Activated B cell treated with CpG ODN at 0.5 μM for 24 hours (primary cell): ENCODE data around the gene MICALL1. TPM values are rescaled to one million over a fixed set of nuclear protein-coding genes. Genes with fewer than 3 reads are reported as not detected.
"Not testable (repeated sequence)": the region's sequence is repeated elsewhere in the genome, so short reads cannot be mapped to it uniquely, and the experiment has no call there.

Experiments used
- ATAC-seq: fragments of 200-7000 bp; cut with Tn5 transposase; one replicate; pipeline ENCODE4 v1.10.0; 2021; ENCODE audit warnings: low read depth, mild to moderate bottlenecking, moderate library complexity
- CTCF ChIA-PET: fragments of 350-600 bp; sonication (Branson Sonifier 250); formaldehyde crosslinking; loops from one replicate; lab custom pipeline; 2021; ENCODE audit warnings: antibody characterized with exemption; lab: Charles Lee
- POLR2A ChIA-PET: fragments of 350-600 bp; sonication (Branson Sonifier 250); formaldehyde crosslinking; loops from one replicate; lab custom pipeline; 2021; ENCODE audit warnings: antibody characterized with exemption; lab: Charles Lee
- DNase-seq: peaks from one replicate; pipeline ENCODE4 v3.0.0; 2022
- H3K27ac Mint-ChIP-seq: one replicate; pipeline ENCODE4 v1.8.0; 2020; ENCODE audit warnings: mixed read lengths
- H3K27me3 Mint-ChIP-seq: one replicate; pipeline ENCODE4 v1.8.0; 2021; ENCODE audit warnings: mixed read lengths
- H3K36me3 Mint-ChIP-seq: one replicate; pipeline ENCODE4 v1.8.0; 2021; ENCODE audit warnings: low read depth, mixed read lengths
- H3K4me1 Mint-ChIP-seq: one replicate; pipeline ENCODE4 v1.8.0; 2021; ENCODE audit warnings: mixed read lengths
- H3K4me3 Mint-ChIP-seq: one replicate; pipeline ENCODE4 v1.8.0; 2020; ENCODE audit warnings: mild to moderate bottlenecking, mixed read lengths
- H3K9me3 Mint-ChIP-seq: one replicate; pipeline ENCODE4 v1.8.0; 2020; ENCODE audit warnings: mixed read lengths
- intact Hi-C: fragments of 100-400 bp; cut with micrococcal nuclease; formaldehyde crosslinking; loops from one replicate; pipeline ENCODE4 v1.15.1; 2024
- total RNA-seq: library from RNA; stranded (reverse); gene quantifications from 2 replicates; pipeline ENCODE4 v1.2.3, GENCODE V29; 2022
- TF ChIP-seq, protein P1 (sequence below): fragments of 200-600 bp; IDR thresholded peaks from one replicate; pipeline ENCODE4 v1.8.0; 2022; ENCODE audit warnings: antibody characterized with exemption, mild to moderate bottlenecking

Gene MICALL1
- total RNA-seq, 1 donor from 2014 or later = 27.6 TPM

DNA sequence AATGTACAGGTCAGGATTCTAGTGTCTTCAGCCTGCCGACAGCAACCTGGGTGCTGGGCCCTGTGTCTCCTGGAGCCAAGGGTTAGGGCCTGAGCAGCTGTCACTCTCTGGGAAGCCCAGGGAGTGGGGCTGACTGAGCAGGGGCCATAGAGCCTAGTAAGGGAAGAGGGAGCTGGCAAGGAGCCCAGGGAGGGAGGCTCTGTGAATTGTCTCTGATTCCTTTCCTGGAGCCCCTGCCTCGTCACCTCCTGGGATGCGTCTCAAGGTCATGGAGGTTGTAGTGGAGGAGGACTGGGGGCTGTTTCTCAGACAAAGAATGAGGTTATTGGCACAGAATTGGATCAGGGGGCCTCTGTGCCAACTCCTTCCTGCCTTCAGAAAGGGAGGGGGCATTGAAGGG lies 66.4 kb downstream of the MICALL1 start:
- no peaks in the 10 kb centered on the region for H3K4me1 Mint-ChIP-seq
- no peak overlapping the region for H3K4me3 Mint-ChIP-seq
- H3K27me3 Mint-ChIP-seq = no peaks in the 10 kb centered on the region
- ATAC-seq (no peak), DNase-seq (no peak)
- intact Hi-C loops = no loop called here
- ChIA-PET CTCF (no interaction called here), POLR2A (no interaction called here)
- no peaks in the 10 kb centered on the region for H3K9me3 Mint-ChIP-seq
- peaks cover 51% of the 10 kb centered on the region for H3K36me3 Mint-ChIP-seq
- TF ChIP-seq, protein P1, sequence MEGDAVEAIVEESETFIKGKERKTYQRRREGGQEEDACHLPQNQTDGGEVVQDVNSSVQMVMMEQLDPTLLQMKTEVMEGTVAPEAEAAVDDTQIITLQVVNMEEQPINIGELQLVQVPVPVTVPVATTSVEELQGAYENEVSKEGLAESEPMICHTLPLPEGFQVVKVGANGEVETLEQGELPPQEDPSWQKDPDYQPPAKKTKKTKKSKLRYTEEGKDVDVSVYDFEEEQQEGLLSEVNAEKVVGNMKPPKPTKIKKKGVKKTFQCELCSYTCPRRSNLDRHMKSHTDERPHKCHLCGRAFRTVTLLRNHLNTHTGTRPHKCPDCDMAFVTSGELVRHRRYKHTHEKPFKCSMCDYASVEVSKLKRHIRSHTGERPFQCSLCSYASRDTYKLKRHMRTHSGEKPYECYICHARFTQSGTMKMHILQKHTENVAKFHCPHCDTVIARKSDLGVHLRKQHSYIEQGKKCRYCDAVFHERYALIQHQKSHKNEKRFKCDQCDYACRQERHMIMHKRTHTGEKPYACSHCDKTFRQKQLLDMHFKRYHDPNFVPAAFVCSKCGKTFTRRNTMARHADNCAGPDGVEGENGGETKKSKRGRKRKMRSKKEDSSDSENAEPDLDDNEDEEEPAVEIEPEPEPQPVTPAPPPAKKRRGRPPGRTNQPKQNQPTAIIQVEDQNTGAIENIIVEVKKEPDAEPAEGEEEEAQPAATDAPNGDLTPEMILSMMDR = no peak
- no peak overlapping the region for H3K27ac Mint-ChIP-seq

DNA sequence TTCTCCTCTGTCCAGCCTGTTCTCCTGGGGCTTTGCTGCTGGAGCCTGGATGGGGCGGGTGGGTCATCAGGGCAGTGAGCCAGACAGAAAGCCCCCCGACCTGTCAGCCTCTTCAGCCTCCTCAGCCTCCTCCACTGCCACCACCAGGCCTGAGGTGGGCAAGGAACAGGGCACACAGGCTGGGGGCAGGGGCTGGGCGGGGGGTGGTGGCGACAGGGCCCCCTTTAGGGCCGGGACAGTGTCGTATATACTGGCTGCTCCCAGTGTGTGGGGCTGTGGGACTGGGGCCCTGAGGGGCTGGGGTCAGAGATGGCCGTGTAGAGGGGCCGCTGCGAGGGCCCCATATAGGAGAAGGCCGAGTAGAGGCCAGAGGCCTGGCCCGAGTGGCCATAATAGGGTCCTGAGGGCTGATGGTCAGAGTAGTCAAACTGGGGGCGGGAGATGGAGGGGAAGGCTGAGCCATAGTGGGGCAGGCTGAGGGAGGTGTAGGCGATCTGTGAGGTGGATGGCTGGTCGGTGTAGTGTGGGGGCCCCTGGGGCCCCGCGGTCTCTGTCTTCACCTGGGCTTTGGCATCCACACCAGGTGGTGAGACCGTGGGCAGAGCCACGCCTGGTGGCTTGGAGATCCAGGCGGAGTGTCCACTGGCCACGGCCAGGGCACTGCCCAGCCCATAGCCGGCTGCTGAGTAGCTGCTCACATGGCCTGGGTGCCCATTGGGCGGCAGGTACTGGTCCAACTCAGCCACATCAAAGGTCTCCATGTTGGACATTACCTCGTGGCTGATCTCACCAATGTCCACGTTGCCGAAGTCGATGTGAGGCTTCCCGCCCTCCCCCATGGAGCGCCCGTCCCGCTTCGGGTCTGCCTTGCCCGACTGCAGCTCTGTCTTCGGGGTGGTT lies 67.4 kb downstream of the MICALL1 start:
- ChIA-PET POLR2A (no interaction called here), CTCF (no interaction called here)
- no peaks in the 10 kb centered on the region for H3K27me3 Mint-ChIP-seq
- no peak overlapping the region for H3K27ac Mint-ChIP-seq
- H3K4me3 Mint-ChIP-seq = no peak overlapping the region
- ATAC-seq = no peak
- TF ChIP-seq, protein P1 = no peak
- DNase-seq = no peak
- H3K36me3 Mint-ChIP-seq = peaks cover 42% of the 10 kb centered on the region
- no peaks in the 10 kb centered on the region for H3K9me3 Mint-ChIP-seq
- intact Hi-C loops = no loop called here
- no peaks in the 10 kb centered on the region for H3K4me1 Mint-ChIP-seq

DNA sequence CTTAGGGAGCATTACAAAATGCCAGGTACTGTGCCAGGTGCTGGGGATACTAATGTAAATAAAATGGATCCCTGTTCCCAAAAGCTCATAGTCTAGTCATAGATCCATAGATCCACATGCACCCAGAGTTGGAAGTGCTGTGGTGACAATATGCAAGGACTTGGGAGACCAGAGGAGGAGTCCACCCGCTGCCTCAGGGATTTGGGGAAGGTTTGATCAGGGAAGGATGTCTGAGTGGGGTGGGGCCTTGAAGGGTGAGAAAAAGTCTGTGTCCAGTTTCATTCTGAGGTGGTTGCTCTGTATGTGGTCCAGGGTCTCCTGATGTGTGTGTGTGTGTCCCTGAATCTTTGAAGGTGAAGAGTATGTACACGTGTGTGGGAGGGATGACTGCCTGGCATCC lies 69.1 kb downstream of the MICALL1 start:
- TF ChIP-seq, protein P1 = no peak
- ChIA-PET CTCF (interaction anchor here (1.1 kb wide), 1 partner anchor 10 kb away, joined by 4 read pairs; no protein-coding TSS in a partner anchor), POLR2A (no interaction called here)
- Mint-ChIP-seq H3K4me1 (no peaks in the 10 kb centered on the region), H3K27me3 (no peaks in the 10 kb centered on the region), H3K36me3 (peaks cover 30% of the 10 kb centered on the region), H3K9me3 (no peaks in the 10 kb centered on the region), H3K4me3 (no peak overlapping the region), H3K27ac (no peak overlapping the region)
- DNase-seq (no peak), ATAC-seq (no peak)
- intact Hi-C loops = no loop called here

DNA sequence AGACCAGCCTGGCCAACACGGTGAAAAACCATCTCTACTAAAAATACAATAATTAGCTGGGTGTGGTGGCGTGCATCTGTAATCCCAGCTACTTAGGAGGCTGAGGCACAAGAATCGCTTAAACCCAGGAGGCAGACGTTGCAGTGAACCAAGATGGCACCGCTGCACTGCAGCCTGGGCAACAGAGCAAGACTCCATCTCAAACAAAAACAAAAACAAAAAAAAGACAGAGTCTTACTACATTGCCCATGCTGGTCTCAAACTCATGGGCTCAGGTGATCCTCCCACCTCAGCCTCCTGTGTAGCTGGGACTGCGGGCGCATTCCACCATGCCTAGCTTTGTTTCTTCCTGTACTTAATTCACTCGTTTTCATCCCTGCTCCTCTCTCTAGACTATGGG lies 69.9 kb downstream of the MICALL1 start:
- H3K9me3 Mint-ChIP-seq, H3K4me3 Mint-ChIP-seq, ATAC-seq: not testable (repeated sequence)

DNA sequence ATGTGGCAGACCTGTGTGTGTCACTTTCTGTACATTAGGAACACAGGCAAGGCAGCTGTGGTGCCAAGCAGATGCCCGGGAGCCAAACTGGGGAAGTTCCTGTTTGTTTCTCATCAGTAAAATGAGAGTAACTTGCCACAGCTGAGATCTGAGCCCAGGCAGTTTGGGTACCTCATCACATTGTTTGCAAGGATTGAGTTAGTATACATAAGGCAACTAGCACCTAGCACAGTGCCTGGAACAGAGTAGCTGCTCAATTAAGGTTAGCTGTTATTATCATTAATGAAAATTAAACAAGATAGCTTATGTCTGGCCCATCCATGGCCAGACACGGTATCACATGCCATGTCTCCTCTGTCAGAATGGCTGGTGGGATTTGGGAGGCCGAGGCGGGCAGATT lies 70.5 kb downstream of the MICALL1 start:
- Mint-ChIP-seq H3K4me3 (no peak overlapping the region), H3K36me3 (peaks cover 25% of the 10 kb centered on the region), H3K27ac (no peak overlapping the region), H3K9me3 (no peaks in the 10 kb centered on the region), H3K27me3 (no peaks in the 10 kb centered on the region), H3K4me1 (no peaks in the 10 kb centered on the region)
- no peak for DNase-seq
- ChIA-PET POLR2A (no interaction called here), CTCF (no interaction called here)
- no peak for ATAC-seq
- intact Hi-C loops = no loop called here
- TF ChIP-seq, protein P1 = no peak

More for the DNA sequence above, 69.9 kb downstream of the MICALL1 start:
- CTCF ChIA-PET = interaction anchor here (1.1 kb wide), 1 partner anchor 10 kb away, joined by 4 read pairs; no protein-coding TSS in a partner anchor
- H3K27ac Mint-ChIP-seq, intact Hi-C loops, H3K4me1 Mint-ChIP-seq, H3K27me3 Mint-ChIP-seq, POLR2A ChIA-PET, DNase-seq: not testable (repeated sequence)
- peaks cover 27% of the 10 kb centered on the region for H3K36me3 Mint-ChIP-seq
